HG03095 (cell line): Measurements from ENCODE around the gene GTF2F2.

Source experiments
- ATAC-seq: cut with Tn5 transposase; IDR thresholded peaks from one replicate; pipeline ENCODE4 v1.9.1; 2021; ENCODE audit warnings: moderate library complexity; ENCODE audit not compliant: unreplicated experiment

GTF2F2 gene

GRCh38 chr13:45119991-45120864 lies at the start of gene GTF2F2:
Gene GTF2F2 (plus strand): TSS chr13:45120510. CDS start chr13:45120656, 146 bp downstream.
- peak; percentile 55 for ATAC-seq

GRCh38 chr13:45073809-45074208 lies 46.5 kb upstream of the GTF2F2 start:
- no peak for ATAC-seq

GRCh38 chr13:45074721-45075120 lies 45.6 kb upstream of the GTF2F2 start:
- no peak for ATAC-seq

GRCh38 chr13:45078003-45078402 lies 42.3 kb upstream of the GTF2F2 start:
- ATAC-seq = no peak

GRCh38 chr13:45082964-45083363 lies 37.3 kb upstream of the GTF2F2 start:
- ATAC-seq = no peak

- ATAC-seq = no peak
These were observed 35.8 kb upstream of the GTF2F2 start for GRCh38 chr13:45084515-45084914.

- ATAC-seq = no peak
These were observed 33.8 kb upstream of the GTF2F2 start for GRCh38 chr13:45086484-45086883.

GRCh38 chr13:45092663-45093062 lies 27.6 kb upstream of the GTF2F2 start:
- ATAC-seq = no peak

GRCh38 chr13:45100573-45101262 lies 19.6 kb upstream of the GTF2F2 start:
- no peak for ATAC-seq

GRCh38 chr13:45101327-45102018 lies 18.8 kb upstream of the GTF2F2 start:
- no peak for ATAC-seq

- no peak for ATAC-seq
These were observed 18.2 kb upstream of the GTF2F2 start for GRCh38 chr13:45102136-45102507.

- no peak for ATAC-seq
These were observed 16.9 kb upstream of the GTF2F2 start for GRCh38 chr13:45103449-45103848.

GRCh38 chr13:45104261-45104660 lies 16.0 kb upstream of the GTF2F2 start:
- ATAC-seq = no peak

GRCh38 chr13:45105895-45106294 lies 14.4 kb upstream of the GTF2F2 start:
- no peak for ATAC-seq

GRCh38 chr13:45107539-45107938 lies 12.8 kb upstream of the GTF2F2 start:
- ATAC-seq = no peak

GRCh38 chr13:45108716-45109101 lies 11.6 kb upstream of the GTF2F2 start:
- peak; percentile 34 for ATAC-seq

- ATAC-seq = peak; percentile 78
These were observed 11.1 kb upstream of the GTF2F2 start for GRCh38 chr13:45109102-45109720.

GRCh38 chr13:45113233-45114224 lies 6.8 kb upstream of the GTF2F2 start:
- ATAC-seq = no peak

- ATAC-seq = peak; percentile 33
These were observed 780 bp upstream of the GTF2F2 start for GRCh38 chr13:45119469-45119990.
